Gastroesophageal sphincter (tissue), 3 donors: ENCODE data around the gene LRRC74A.

ENCODE experiments used
- CTCF ChIP-seq, 4 experiments: fragments of 200-600 bp in 2 of 4; fragments of 450-650 bp in 2 of 4; sonication (generic) in 1 of 4; IDR thresholded peaks; one replicate each; pipeline ENCODE4 v1.5.1; 2017 to 2019; ENCODE audit warnings: antibody characterized with exemption in 4 of 4, mild to moderate bottlenecking in 2 of 4, moderate library complexity in 2 of 4
- POLR2A ChIP-seq, 2 donors: fragments of 450-650 bp; IDR thresholded peaks; one replicate each; pipeline ENCODE4 v1.6.1; 2017; ENCODE audit warnings: antibody characterized with exemption in 2 of 2, mild to moderate bottlenecking in 2 of 2, moderate library complexity in 1 of 2
- POLR2AphosphoS5 ChIP-seq: sonication (generic); formaldehyde crosslinking; IDR thresholded peaks from one replicate; pipeline ENCODE4 v1.6.1; 2017; ENCODE audit warnings: antibody characterized with exemption

- TF ChIP-seq POLR2A (IDR thresholded peaks at IDR 0.05) (no peak), CTCF (IDR thresholded peaks at IDR 0.05) (no peak), POLR2AphosphoS5 (no peak)
Measured at GRCh38 chr14:76780875-76781647, 45.1 kb upstream of the LRRC74A start.
